Upper lobe of left lung (tissue), 4 donors: ENCODE data around the gene C6orf163.

Experiments
- POLR2A ChIP-seq, 4 donors: fragments of 450-650 bp; IDR thresholded peaks; one replicate each; pipeline ENCODE4 v1.5.1; 2016 to 2017; ENCODE audit warnings: antibody characterized with exemption in 4 of 4, mild to moderate bottlenecking in 2 of 4
- TF ChIP-seq, protein P1 (sequence below), 6 experiments: fragments of 450-650 bp in 4 of 6; fragments of 200-600 bp in 2 of 6; sonication (generic) in 2 of 6; IDR thresholded peaks; one replicate each; pipeline ENCODE4 v1.5.1; 2016 to 2019; ENCODE audit warnings: antibody characterized with exemption in 6 of 6

GRCh38 chr6:87357479-87358196 is 13.0 kb downstream of the C6orf163 start:
- TF ChIP-seq POLR2A (IDR thresholded peaks at IDR 0.05), result no peak
- TF ChIP-seq, protein P1, sequence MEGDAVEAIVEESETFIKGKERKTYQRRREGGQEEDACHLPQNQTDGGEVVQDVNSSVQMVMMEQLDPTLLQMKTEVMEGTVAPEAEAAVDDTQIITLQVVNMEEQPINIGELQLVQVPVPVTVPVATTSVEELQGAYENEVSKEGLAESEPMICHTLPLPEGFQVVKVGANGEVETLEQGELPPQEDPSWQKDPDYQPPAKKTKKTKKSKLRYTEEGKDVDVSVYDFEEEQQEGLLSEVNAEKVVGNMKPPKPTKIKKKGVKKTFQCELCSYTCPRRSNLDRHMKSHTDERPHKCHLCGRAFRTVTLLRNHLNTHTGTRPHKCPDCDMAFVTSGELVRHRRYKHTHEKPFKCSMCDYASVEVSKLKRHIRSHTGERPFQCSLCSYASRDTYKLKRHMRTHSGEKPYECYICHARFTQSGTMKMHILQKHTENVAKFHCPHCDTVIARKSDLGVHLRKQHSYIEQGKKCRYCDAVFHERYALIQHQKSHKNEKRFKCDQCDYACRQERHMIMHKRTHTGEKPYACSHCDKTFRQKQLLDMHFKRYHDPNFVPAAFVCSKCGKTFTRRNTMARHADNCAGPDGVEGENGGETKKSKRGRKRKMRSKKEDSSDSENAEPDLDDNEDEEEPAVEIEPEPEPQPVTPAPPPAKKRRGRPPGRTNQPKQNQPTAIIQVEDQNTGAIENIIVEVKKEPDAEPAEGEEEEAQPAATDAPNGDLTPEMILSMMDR (IDR thresholded peaks at IDR 0.05), result no peak
